HepG2 (cell line): ENCODE data around the gene IL6ST. TPM values are rescaled to one million over a fixed set of nuclear protein-coding genes. Genes with fewer than 3 reads are reported as not detected.
A peak's percentile ranks its signal among the peaks of the same experiment; 100 is the strongest.

Source experiments
- ATAC-seq: fragments of 200-7000 bp; cut with Tn5 transposase; 3 replicates; pipeline ENCODE4 v1.9.1; 2020; ENCODE audit warnings: mild to moderate bottlenecking, moderate library complexity
- BruUV-seq: library from RNA; stranded (reverse); fragments of 400-500 nt; replicated peaks from 2 replicates; lab custom pipeline; 2021; lab: Mats Ljungman, UMichigan
- CTCF ChIA-PET: fragments of 300-600 bp; formaldehyde crosslinking; extraction: SDS; loops from one replicate; lab custom pipeline; 2021; ENCODE audit warnings: low total read pairs, inconsistent platforms, low intra/inter-chr PET ratio; lab: Yijun Ruan, JAX
- POLR2A ChIA-PET: fragments of 350-600 bp; sonication (Branson Sonifier 250); formaldehyde crosslinking; loops from one replicate; lab custom pipeline; 2020; ENCODE audit warnings: antibody characterized with exemption, inconsistent platforms; lab: Yijun Ruan, JAX
- DNase-seq: peaks from one replicate; pipeline ENCODE4 v3.0.0-alpha.2; 2015; ENCODE audit warnings: low spot score
- FAIRE-seq: peaks from 3 replicates; lab custom pipeline; 2011; peaks lifted over from hg19 to GRCh38; lab: Jason Lieb, UNC
- H2AFZ ChIP-seq: one replicate; pipeline ENCODE4 v1.6.1; 2011; ENCODE audit warnings: low read length, inconsistent platforms
- H3K27ac ChIP-seq: fragments of 300-600 bp; 3 replicates; pipeline ENCODE4 v1.8.0; 2011; ENCODE audit warnings: mixed run types, mild to moderate bottlenecking, mixed read lengths, low read length, inconsistent platforms; ENCODE audit not compliant: insufficient read depth; ENCODE audit errors: extremely low read length
- H3K27me3 ChIP-seq, 2 experiments: fragments of 200-600 bp in 1 of 2; 2 replicates in 1 of 2; 3 replicates in 1 of 2; pipeline versions ENCODE4 v1.6.0 to v1.8.0; 2011; ENCODE audit warnings: low read length in 2 of 2, mild to moderate bottlenecking in 2 of 2, moderate library complexity in 2 of 2, inconsistent platforms in 1 of 2; ENCODE audit not compliant: insufficient read depth in 2 of 2, control insufficient read depth in 1 of 2
- H3K36me3 ChIP-seq, 2 experiments: fragments of 200-600 bp in 1 of 2; replicated peaks in 1 of 2; 2 replicates in 1 of 2; 3 replicates in 1 of 2; pipeline versions ENCODE4 v1.5.1 to v1.8.0; 2011; ENCODE audit warnings: low read length in 2 of 2, inconsistent platforms in 1 of 2; ENCODE audit not compliant: insufficient read depth in 2 of 2, control insufficient read depth in 1 of 2
- H3K4me1 ChIP-seq: 2 replicates; pipeline ENCODE4 v1.5.1; 2012; ENCODE audit warnings: low read length, inconsistent platforms; ENCODE audit not compliant: insufficient read depth
- H3K4me2 ChIP-seq: 2 replicates; pipeline ENCODE4 v1.6.0; 2011; ENCODE audit warnings: low read depth, low read length, inconsistent platforms
- H3K4me3 ChIP-seq, 3 experiments: fragments of 200-600 bp in 1 of 3; sonication (generic), shearing (Covaris generic) in 1 of 3; replicated peaks in 1 of 3; 2 replicates each; pipeline ENCODE4 v1.5.1; 2011 to 2016; ENCODE audit warnings: low read length in 3 of 3, inconsistent platforms in 2 of 3, low read depth in 2 of 3, mild to moderate bottlenecking in 2 of 3, control low read depth in 1 of 3, mixed read lengths in 1 of 3; ENCODE audit not compliant: insufficient read depth in 1 of 3
- H3K79me2 ChIP-seq: one replicate; pipeline ENCODE4 v1.6.1; 2011; ENCODE audit warnings: low read length, inconsistent platforms; ENCODE audit not compliant: insufficient read depth
- H3K9ac ChIP-seq: 2 replicates; pipeline ENCODE4 v1.6.0; 2011; ENCODE audit warnings: mild to moderate bottlenecking, low read depth, low read length, inconsistent platforms; ENCODE audit not compliant: insufficient read depth
- H3K9me3 ChIP-seq: 2 replicates; pipeline ENCODE4 v1.5.1; 2012; ENCODE audit warnings: mild to moderate bottlenecking, low read length
- H4K20me1 ChIP-seq: 2 replicates; pipeline ENCODE4 v1.6.0; 2011; ENCODE audit warnings: inconsistent platforms, mild to moderate bottlenecking, low read length, moderate library complexity; ENCODE audit not compliant: insufficient read depth
- ATF3 ChIP-seq: sonication (generic); formaldehyde crosslinking; IDR thresholded peaks from 2 replicates; pipeline ENCODE4 v1.4.0; 2020; ENCODE audit warnings: missing genetic modification reagents
- CEBPB ChIP-seq: IDR thresholded peaks from 2 replicates; pipeline ENCODE4 v1.6.1; 2011; ENCODE audit warnings: low read depth, low read length, improper control_type of control experiment, borderline replicate concordance
- FUBP1 ChIP-seq: sonication (generic); formaldehyde crosslinking; IDR thresholded peaks from 2 replicates; pipeline ENCODE4 v1.5.1; 2020; ENCODE audit warnings: missing genetic modification reagents, mild to moderate bottlenecking, borderline replicate concordance
- GATAD2A ChIP-seq: IDR thresholded peaks from 2 replicates; pipeline ENCODE4 v1.6.1; 2016
- HMGXB4 ChIP-seq, 2 experiments: sonication (generic) in 1 of 2; formaldehyde crosslinking in 1 of 2; IDR thresholded peaks; 2 replicates each; pipeline versions ENCODE4 v1.4.0 to v1.6.1; 2018 to 2020; ENCODE audit warnings: missing genetic modification reagents in 2 of 2, borderline replicate concordance in 1 of 2, low read depth in 1 of 2, mild to moderate bottlenecking in 1 of 2, missing biosample characterization in 1 of 2
- KDM5A ChIP-seq: fragments of 200-600 bp; sonication (generic); IDR thresholded peaks from 2 replicates; pipeline ENCODE4 v1.7.0; 2018; ENCODE audit warnings: antibody characterized with exemption, mild to moderate bottlenecking, low read length, borderline replicate concordance
- KMT2A ChIP-seq: sonication (generic); formaldehyde crosslinking; IDR thresholded peaks from 2 replicates; pipeline ENCODE4 v1.4.0; 2020; ENCODE audit warnings: missing genetic modification reagents
- MLX ChIP-seq: IDR thresholded peaks from 2 replicates; pipeline ENCODE4 v1.6.1; 2016
- NFKB2 ChIP-seq: sonication (generic); formaldehyde crosslinking; IDR thresholded peaks from 2 replicates; pipeline ENCODE4 v1.4.0; 2020; ENCODE audit warnings: missing genetic modification reagents, borderline replicate concordance
- PAWR ChIP-seq: sonication (generic); formaldehyde crosslinking; IDR thresholded peaks from 2 replicates; pipeline ENCODE4 v1.4.0; 2020; ENCODE audit warnings: missing genetic modification reagents, mild to moderate bottlenecking, borderline replicate concordance
- POLR2G ChIP-seq: fragments of 200-400 bp; formaldehyde crosslinking; IDR thresholded peaks from 2 replicates; pipeline ENCODE4 v1.6.1; 2018; ENCODE audit warnings: mild to moderate bottlenecking, low read depth, low read length, moderate library complexity
- RAD21 ChIP-seq: fragments of 450-650 bp; formaldehyde crosslinking; IDR thresholded peaks from 2 replicates; pipeline ENCODE4 v1.5.0; 2020; ENCODE audit warnings: mild to moderate bottlenecking
- RXRB ChIP-seq: IDR thresholded peaks from 2 replicates; pipeline ENCODE4 v1.6.1; 2016; ENCODE audit warnings: borderline replicate concordance, missing genetic modification reagents, missing compliant biosample characterization
- SOX6 ChIP-seq, 2 experiments: fragments of 450-650 bp in 1 of 2; sonication (generic) in 1 of 2; formaldehyde crosslinking in 1 of 2; IDR thresholded peaks; 2 replicates each; pipeline versions ENCODE4 v1.4.0 to v1.6.1; 2017 to 2020; ENCODE audit warnings: antibody characterized with exemption in 1 of 2, mild to moderate bottlenecking in 1 of 2, missing genetic modification reagents in 1 of 2
- ZNF251 ChIP-seq: sonication (generic); formaldehyde crosslinking; IDR thresholded peaks from 2 replicates; pipeline ENCODE4 v1.9.0; 2021; ENCODE audit warnings: mild to moderate bottlenecking, missing genetic modification reagents
- ZNF260 ChIP-seq: sonication (generic); formaldehyde crosslinking; IDR thresholded peaks from 2 replicates; pipeline ENCODE4 v1.4.0; 2020; ENCODE audit warnings: missing genetic modification reagents, low read depth, mild to moderate bottlenecking, borderline replicate concordance
- ZNF362 ChIP-seq: sonication (generic); formaldehyde crosslinking; IDR thresholded peaks from 2 replicates; pipeline ENCODE4 v1.4.0; 2020; ENCODE audit warnings: missing genetic modification reagents, mild to moderate bottlenecking, borderline replicate concordance
- WGBS: methylation state at CpG from one replicate; pipeline ENCODE4 v1.1.6; 2017; ENCODE audit warnings: low lambda C conversion rate; 5-methylcytosine and 5-hydroxymethylcytosine counted together
- in situ Hi-C: cut with HindIII; loops from 2 replicates; pipeline ENCODE4 v1.10.0; 2017; ENCODE audit warnings: low pct_unique_long_range_greater_than_20kb; ENCODE audit not compliant: extremely low pct_ligation_motif_present
- intact Hi-C: fragments of 100-400 bp; cut with micrococcal nuclease; formaldehyde crosslinking; loops from one replicate; pipeline ENCODE4 v1.10.0; 2022; ENCODE audit not compliant: unreplicated experiment
- polyA plus RNA-seq, 8 experiments: library from polyadenylated mRNA; depleted of rRNA in 3 of 8; stranded (reverse) in 7 of 8; unstranded in 1 of 8; fragments of >200 nt; fragmentation: Illumina TruSeq in 4 of 8; extraction: Trizol in 4 of 8; gene quantifications; 2 replicates each; pipeline versions ENCODE4 v1.2.1 to v1.2.3, GENCODE V29; 2011 to 2016; ENCODE audit warnings: low read depth in 4 of 8, missing spikeins in 1 of 8, mixed read lengths in 1 of 8; ENCODE audit not compliant: insufficient read depth in 1 of 8
- total RNA-seq, 5 experiments: library from RNA; depleted of rRNA; stranded (reverse); fragments of >200 nt; fragmentation: Illumina TruSeq; extraction: Trizol; gene quantifications; 2 replicates each; pipeline ENCODE4 v1.2.3, GENCODE V29; 2016; ENCODE audit warnings: low read depth in 1 of 5

IL6ST gene
- total and polyA plus RNA-seq, 2 of the 13 experiments (the other 11 are each of a cell fraction or from before 2014, with no cell fraction given) = 66.6 to 166 TPM

GRCh38 chr5:55936100-55936693, 58.6 kb downstream of the IL6ST start:
- H3K9ac ChIP-seq = no peak overlapping the region
- H4K20me1 ChIP-seq = no peaks in the 10 kb centered on the region
- no peak overlapping the region for H2AFZ ChIP-seq
- peak; percentile 65 for DNase-seq
- no TSS peak for BruUV-seq
- no peaks in the 10 kb centered on the region for H3K27me3 ChIP-seq
- H3K4me2 ChIP-seq = no peak overlapping the region
- no peak overlapping the region for H3K4me3 ChIP-seq
- CTCF ChIA-PET = interaction anchor here (0.6 to 2.5 kb wide), 3 partner anchors 56 to 333 kb away, joined by 3 to 24 read pairs (median 22); no protein-coding TSS in a partner anchor
- intact Hi-C loops = loop anchor here (1.0 to 10.0 kb wide), 4 partner anchors 265 to 899 kb away; partner anchors contain the start of gene CDC20B
- WGBS = 38% methylated on average over 3 of the region's 3 CpGs
- no peak for FAIRE-seq
- peak; percentile 12 for ATAC-seq
- peaks cover 49% of the 10 kb centered on the region for H3K4me1 ChIP-seq
- POLR2A ChIA-PET = interaction anchor here (0.6 to 3.1 kb wide), 2 partner anchors 153 to 265 kb away, joined by 3 to 18 read pairs; no protein-coding TSS in a partner anchor
- H3K9me3 ChIP-seq = no peaks in the 10 kb centered on the region
- H3K79me2 ChIP-seq = no peaks in the 10 kb centered on the region
- in situ Hi-C loops = loop anchor here (25.0 kb wide), 1 partner anchor 901 kb away; no protein-coding TSS in a partner anchor
- H3K27ac ChIP-seq = no peak overlapping the region
- H3K36me3 ChIP-seq = peaks cover 2 to 15% of the 10 kb centered on the region in 2 experiments; a peak in 4 of 5 replicates
- TF ChIP-seq GATAD2A (CRISPR knock-in tag) (peak; percentile 24; the same call in 1 of the 2 replicates), KMT2A (CRISPR knock-in tag) (0 out of 2 replicates have a peak, but pooled peaks have one; percentile 23), PAWR (CRISPR knock-in tag) (no peak), RXRB (CRISPR knock-in tag) (no peak), CEBPB (no peak), ZNF251 (CRISPR knock-in tag) (no peak), ZNF362 (CRISPR knock-in tag) (peak; percentile 99), POLR2G (peak; percentile 25; the same call in 1 of the 2 replicates), MLX (CRISPR knock-in tag) (no peak), FUBP1 (CRISPR knock-in tag) (no peak), ATF3 (no peak), HMGXB4 (CRISPR knock-in tag; IDR thresholded peaks at IDR 0.05; ENCODE audit: borderline replicate concordance in 1 of 2, low read depth in 1 of 2) (0 out of 4 replicates have a peak, but pooled peaks of 1 of the 2 experiments have one; percentile 43), SOX6 (IDR thresholded peaks at IDR 0.05) (no peak), SOX6 (CRISPR knock-in tag; IDR thresholded peaks at IDR 0.05) (peak; percentile 25; the same call in 1 of the 2 replicates), KDM5A (peak; percentile 58; the same call in 1 of the 2 replicates), NFKB2 (no peak), RAD21 (CRISPR knock-in tag) (peak; percentile 65), ZNF260 (no peak)
